Lung (tissue), 12 donors: ENCODE results near the gene ERC2. TPM values are rescaled to one million over a fixed set of nuclear protein-coding genes. Genes with fewer than 3 reads are reported as not detected.

Experiments
- ATAC-seq: fragments of 200-7000 bp; cut with Tn5 transposase; one replicate; pipeline ENCODE4 v1.9.1; 2020; ENCODE audit warnings: moderate number of reproducible peaks; ENCODE audit not compliant: insufficient read depth, low FRiP score
- DNase-seq, 3 donors: peaks; one replicate each; pipeline ENCODE4 v3.0.0-alpha.2; 2013 to 2017
- H3K27ac ChIP-seq, 2 donors: one replicate each; pipeline ENCODE4 v1.5.1; 2013; ENCODE audit warnings: mild to moderate bottlenecking in 2 of 2, moderate library complexity in 2 of 2, control low read depth in 1 of 2, inconsistent platforms in 1 of 2, low read depth in 1 of 2, low read length in 1 of 2
- H3K27me3 ChIP-seq, 3 donors: one replicate each; pipeline ENCODE4 v1.5.1; 2013; ENCODE audit warnings: low read length in 2 of 3; ENCODE audit not compliant: control insufficient read depth in 3 of 3, insufficient read depth in 3 of 3
- H3K36me3 ChIP-seq, 4 donors: one replicate each; pipeline ENCODE4 v1.5.1; 2013; ENCODE audit warnings: low read length in 4 of 4, mild to moderate bottlenecking in 1 of 4, moderate library complexity in 1 of 4; ENCODE audit not compliant: control insufficient read depth in 4 of 4, insufficient read depth in 4 of 4
- H3K4me1 ChIP-seq, 5 donors: one replicate each; pipeline ENCODE4 v1.5.1; 2013; ENCODE audit warnings: low read length in 5 of 5, mild to moderate bottlenecking in 2 of 5, moderate library complexity in 1 of 5; ENCODE audit not compliant: control insufficient read depth in 5 of 5, insufficient read depth in 5 of 5
- H3K4me3 ChIP-seq: one replicate; pipeline ENCODE4 v1.5.1; 2013; ENCODE audit warnings: mild to moderate bottlenecking, control low read depth, moderate library complexity
- H3K9ac ChIP-seq, 2 donors: one replicate each; pipeline ENCODE4 v1.5.1; 2013; ENCODE audit warnings: low read length in 2 of 2, control low read depth in 1 of 2; ENCODE audit not compliant: insufficient read depth in 1 of 2
- H3K9me3 ChIP-seq, 4 donors: one replicate each; pipeline ENCODE4 v1.5.1; 2013; ENCODE audit warnings: low read length in 3 of 4, mild to moderate bottlenecking in 1 of 4, moderate library complexity in 1 of 4; ENCODE audit not compliant: control insufficient read depth in 4 of 4, insufficient read depth in 3 of 4
- WGBS, 2 donors: extraction: QIAGEN DNeasy Blood & Tissue Kit; methylation state at CpG; one replicate each; pipeline ENCODE4 v1.1.7; 2013; 5-methylcytosine and 5-hydroxymethylcytosine counted together
- polyA plus RNA-seq, 2 donors: library from polyadenylated mRNA; stranded (reverse); fragments of 200-250 nt; gene quantifications; one replicate each; pipeline ENCODE4 v1.2.1, GENCODE V29; 2013
- total RNA-seq, 2 donors: library from RNA; depleted of rRNA in 1 of 2; stranded (reverse); fragments of >200 nt in 1 of 2; gene quantifications; one replicate each; pipeline ENCODE4 v1.2.1, GENCODE V29; 2014 to 2021
- TF ChIP-seq, protein P1 (sequence below): IDR thresholded peaks from 2 replicates; pipeline ENCODE4 v1.5.1; 2012; ENCODE audit warnings: mild to moderate bottlenecking; ENCODE audit errors: control extremely low read depth, extremely low read depth
- donor health status: control.
- donor health status: control.
- donor health status: Bipolar disorder and iron deficiency.
- donor health status: healthy.
- donor health status: DM: yes; HTN: yes; CAD: no.

The ERC2 gene
- total and polyA plus RNA-seq, 4 donors: 0.20 to 3.5 (median 0.97) TPM

DNA sequence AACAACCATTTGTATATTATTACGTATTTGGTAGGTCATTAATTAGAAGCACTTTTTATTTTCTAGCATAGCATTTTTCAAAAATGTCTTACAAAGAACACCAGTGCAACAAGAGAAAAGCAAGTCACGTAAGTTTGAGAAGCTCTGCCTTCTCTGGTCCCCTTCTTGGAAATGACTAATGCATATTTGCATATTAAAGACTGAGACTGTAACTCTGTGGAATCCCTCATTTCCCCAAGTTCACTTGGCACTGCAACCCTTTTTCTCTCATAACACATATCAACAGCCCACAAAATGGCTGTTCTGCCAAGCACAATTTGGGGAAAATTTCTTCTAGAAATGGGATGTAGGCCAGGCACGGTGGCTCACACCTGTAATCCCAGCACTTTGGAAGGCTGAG lies 176.3 kb downstream of the ERC2 start:
- TF ChIP-seq, protein P1, sequence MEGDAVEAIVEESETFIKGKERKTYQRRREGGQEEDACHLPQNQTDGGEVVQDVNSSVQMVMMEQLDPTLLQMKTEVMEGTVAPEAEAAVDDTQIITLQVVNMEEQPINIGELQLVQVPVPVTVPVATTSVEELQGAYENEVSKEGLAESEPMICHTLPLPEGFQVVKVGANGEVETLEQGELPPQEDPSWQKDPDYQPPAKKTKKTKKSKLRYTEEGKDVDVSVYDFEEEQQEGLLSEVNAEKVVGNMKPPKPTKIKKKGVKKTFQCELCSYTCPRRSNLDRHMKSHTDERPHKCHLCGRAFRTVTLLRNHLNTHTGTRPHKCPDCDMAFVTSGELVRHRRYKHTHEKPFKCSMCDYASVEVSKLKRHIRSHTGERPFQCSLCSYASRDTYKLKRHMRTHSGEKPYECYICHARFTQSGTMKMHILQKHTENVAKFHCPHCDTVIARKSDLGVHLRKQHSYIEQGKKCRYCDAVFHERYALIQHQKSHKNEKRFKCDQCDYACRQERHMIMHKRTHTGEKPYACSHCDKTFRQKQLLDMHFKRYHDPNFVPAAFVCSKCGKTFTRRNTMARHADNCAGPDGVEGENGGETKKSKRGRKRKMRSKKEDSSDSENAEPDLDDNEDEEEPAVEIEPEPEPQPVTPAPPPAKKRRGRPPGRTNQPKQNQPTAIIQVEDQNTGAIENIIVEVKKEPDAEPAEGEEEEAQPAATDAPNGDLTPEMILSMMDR: no peak
- ATAC-seq (no peak), DNase-seq (no peak)
- Histone ChIP-seq H3K36me3 (no peaks in the 10 kb centered on the region), H3K4me1 (peaks cover 0 to 2% (median 0%) of the 10 kb centered on the region in 5 donors), H3K9ac (no peak overlapping the region), H3K27ac (no peak overlapping the region), H3K4me3 (no peak overlapping the region), H3K27me3 (no peaks in the 10 kb centered on the region), H3K9me3 (no peaks in the 10 kb centered on the region)
- WGBS, 2 donors: 89 to 96% methylated on average over 3 of the region's 3 CpGs

DNA sequence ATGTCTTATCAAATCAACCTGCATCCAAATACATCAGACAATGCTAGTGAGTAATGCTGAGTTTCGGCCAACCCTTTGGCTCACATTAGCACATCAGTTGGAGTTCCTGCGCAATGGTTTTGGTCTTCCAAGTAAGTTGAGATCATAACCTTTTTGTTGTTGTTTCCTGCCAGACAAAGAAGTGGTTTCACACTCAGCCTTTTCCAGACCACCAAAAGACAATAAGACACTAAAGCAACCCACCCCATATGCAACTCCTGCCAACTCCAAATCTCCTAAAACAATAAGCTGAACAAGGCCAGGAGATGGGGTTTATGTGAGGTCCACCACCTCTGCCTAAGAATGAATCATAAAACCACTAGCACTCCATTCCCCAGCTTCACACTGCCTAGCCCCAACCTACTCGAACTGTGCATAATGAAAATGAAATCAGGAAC lies 177.0 kb downstream of the ERC2 start:
- H3K4me3 ChIP-seq: no peak overlapping the region
- DNase-seq: no peak
- no peak overlapping the region for H3K27ac ChIP-seq
- 86 to 88% methylated on average over 3 of the region's 3 CpGs for WGBS, 2 donors
- H3K9me3 ChIP-seq: no peaks in the 10 kb centered on the region
- H3K9ac ChIP-seq: no peak overlapping the region
- ATAC-seq: no peak
- TF ChIP-seq, protein P1: no peak
- H3K36me3 ChIP-seq: no peaks in the 10 kb centered on the region
- H3K27me3 ChIP-seq: no peaks in the 10 kb centered on the region
- peaks cover 0 to 2% (median 0%) of the 10 kb centered on the region in 5 donors for H3K4me1 ChIP-seq

DNA sequence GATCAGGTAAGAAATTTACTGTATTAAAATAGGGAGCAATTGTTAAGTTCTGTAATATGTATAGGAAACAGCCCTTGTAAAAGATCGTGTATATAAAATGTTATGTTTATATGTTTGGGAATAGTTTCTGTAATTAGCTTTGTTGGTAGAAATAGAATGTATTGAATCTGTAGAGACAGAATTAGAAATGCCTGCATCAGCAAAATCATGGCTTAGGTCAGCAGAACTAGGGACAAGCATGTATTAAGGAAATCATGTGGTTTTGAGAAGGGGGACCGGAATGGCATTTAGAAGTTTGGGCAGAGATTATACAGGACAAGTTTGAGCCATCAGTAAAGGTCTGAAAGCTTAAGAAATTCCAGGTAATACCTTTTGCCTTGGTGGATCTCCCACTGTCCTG lies 177.9 kb downstream of the ERC2 start:
- no peak for DNase-seq
- H3K4me3 ChIP-seq: no peak overlapping the region
- no peak for ATAC-seq
- TF ChIP-seq, protein P1: no peak
- 82 to 93% methylated on average over 2 of the region's 2 CpGs for WGBS, 2 donors
- H3K27me3 ChIP-seq: no peaks in the 10 kb centered on the region
- no peaks in the 10 kb centered on the region for H3K4me1 ChIP-seq
- H3K36me3 ChIP-seq: no peaks in the 10 kb centered on the region
- H3K9me3 ChIP-seq: no peaks in the 10 kb centered on the region
- H3K9ac ChIP-seq: no peak overlapping the region
- no peak overlapping the region for H3K27ac ChIP-seq

DNA sequence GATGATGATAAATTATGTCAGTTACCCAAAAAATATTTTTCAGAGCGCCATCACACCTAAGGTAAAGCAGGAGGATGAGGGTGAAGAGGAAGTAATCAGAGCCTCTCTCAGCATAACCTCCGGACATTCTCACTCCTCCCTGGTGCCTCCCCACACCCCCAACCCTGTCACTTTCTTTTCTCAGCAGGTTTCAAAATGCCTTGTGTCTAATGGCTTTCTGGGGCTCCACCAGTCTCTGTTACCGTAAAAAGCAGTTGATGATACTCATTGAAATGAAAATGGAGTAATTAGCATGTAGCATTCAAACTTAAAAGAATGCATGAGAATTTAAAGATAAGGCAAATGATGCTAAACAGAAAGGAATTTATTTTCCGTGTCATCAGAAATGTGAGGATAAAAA lies 180.0 kb downstream of the ERC2 start:
- no peak overlapping the region for H3K4me3 ChIP-seq
- H3K9ac ChIP-seq: no peak overlapping the region
- 80 to 85% methylated on average over 4 of the region's 4 CpGs for WGBS, 2 donors
- H3K36me3 ChIP-seq: no peaks in the 10 kb centered on the region
- H3K27me3 ChIP-seq: peaks cover 0 to 2% (median 0%) of the 10 kb centered on the region in 3 donors
- no peak overlapping the region for H3K27ac ChIP-seq
- H3K4me1 ChIP-seq: no peaks in the 10 kb centered on the region
- DNase-seq (no peak), ATAC-seq (no peak)
- no peaks in the 10 kb centered on the region for H3K9me3 ChIP-seq
- TF ChIP-seq, protein P1: no peak
